ENCODE measurements around the gene CBY1. TPM values are rescaled to one million over a fixed set of nuclear protein-coding genes. Genes with fewer than 3 reads are reported as not detected.
A peak's percentile ranks its signal among the peaks of the same experiment; 100 is the strongest.

Gene CBY1
- total RNA-seq, 1 experiment from 2014 or later: 28.3 TPM

GRCh38 chr22:38684895-38685294 is 28.5 kb downstream of the CBY1 start:
- ChIA-PET POLR2A (interaction anchor here (0.7 to 1.8 kb wide), 2 partner anchors 9 to 13 kb away, joined by 4 to 5 read pairs; no protein-coding TSS in a partner anchor), CTCF (no interaction called here)
- H3K27ac Mint-ChIP-seq (ENCODE audit: unreplicated experiment): peak overlapping the region; percentile 33
- no peak for DNase-seq
- no peaks in the 10 kb centered on the region for H3K9me3 Mint-ChIP-seq (ENCODE audit: unreplicated experiment)
- peaks cover 11% of the 10 kb centered on the region for H3K36me3 ChIP-seq (ENCODE audit: control insufficient read depth, insufficient read depth, low read length)
- H3K9me3 ChIP-seq: peaks cover 3% of the 10 kb centered on the region; the same call in 1 of the 2 replicates
- H3K4me1 ChIP-seq: no peaks in the 10 kb centered on the region
- H3K27me3 Mint-ChIP-seq (ENCODE audit: insufficient read depth, unreplicated experiment): no peaks in the 10 kb centered on the region
- H3K4me3 Mint-ChIP-seq (ENCODE audit: unreplicated experiment): no peak overlapping the region
- peaks cover 81% of the 10 kb centered on the region for H3K36me3 Mint-ChIP-seq (ENCODE audit: insufficient read depth, unreplicated experiment)
- no peak overlapping the region for H3K4me3 ChIP-seq (ENCODE audit: low read depth, low read length)
- intact Hi-C loops (cut with micrococcal nuclease; ENCODE audit: unreplicated experiment): no loop called here
- no peak for TF ChIP-seq CTCF (IDR thresholded peaks at IDR 0.05; ENCODE audit: insufficient read depth in 1 of 2, low read depth in 1 of 2, low read length in 1 of 2, severe bottlenecking in 1 of 2, unreplicated experiment in 1 of 2)
- BruUV-seq (replicated peaks): no TSS peak
- H3K4me1 Mint-ChIP-seq (ENCODE audit: low read depth, unreplicated experiment): no peaks in the 10 kb centered on the region
- H3K27me3 ChIP-seq (replicated peaks; ENCODE audit: control insufficient read depth, insufficient read depth, low read length): no peaks in the 10 kb centered on the region

- H3K4me1 Mint-ChIP-seq (ENCODE audit: low read depth, unreplicated experiment): no peaks in the 10 kb centered on the region
- ChIA-PET CTCF (no interaction called here), POLR2A (no interaction called here)
- H3K27me3 ChIP-seq (replicated peaks; ENCODE audit: control insufficient read depth, insufficient read depth, low read length): no peaks in the 10 kb centered on the region
- no peak for TF ChIP-seq CTCF (IDR thresholded peaks at IDR 0.05; ENCODE audit: insufficient read depth in 1 of 2, low read depth in 1 of 2, low read length in 1 of 2, severe bottlenecking in 1 of 2, unreplicated experiment in 1 of 2)
- no peaks in the 10 kb centered on the region for H3K27me3 Mint-ChIP-seq (ENCODE audit: insufficient read depth, unreplicated experiment)
- intact Hi-C loops (cut with micrococcal nuclease; ENCODE audit: unreplicated experiment): no loop called here
- H3K36me3 ChIP-seq (ENCODE audit: control insufficient read depth, insufficient read depth, low read length): peaks cover 11% of the 10 kb centered on the region
- no TSS peak for BruUV-seq (replicated peaks)
- DNase-seq: no peak
- H3K27ac Mint-ChIP-seq (ENCODE audit: unreplicated experiment): peak overlapping the region; percentile 33
- no peak overlapping the region for H3K4me3 Mint-ChIP-seq (ENCODE audit: unreplicated experiment)
- no peaks in the 10 kb centered on the region for H3K4me1 ChIP-seq
- H3K36me3 Mint-ChIP-seq (ENCODE audit: insufficient read depth, unreplicated experiment): peaks cover 88% of the 10 kb centered on the region
- H3K9me3 Mint-ChIP-seq (ENCODE audit: unreplicated experiment): no peaks in the 10 kb centered on the region
- no peak overlapping the region for H3K4me3 ChIP-seq (ENCODE audit: low read depth, low read length)
- peaks cover 3% of the 10 kb centered on the region; the same call in 1 of the 2 replicates for H3K9me3 ChIP-seq
These were observed 29.3 kb downstream of the CBY1 start for GRCh38 chr22:38685761-38686160.

GRCh38 chr22:38689651-38690050 is 33.2 kb downstream of the CBY1 start:
- POLR2A ChIA-PET: no interaction called here
- Histone ChIP-seq H3K36me3 (ENCODE audit: control insufficient read depth, insufficient read depth, low read length) (peaks cover 8% of the 10 kb centered on the region; the same call in 1 of the 2 replicates), H3K9me3 (no peaks in the 10 kb centered on the region), H3K27me3 (replicated peaks; ENCODE audit: control insufficient read depth, insufficient read depth, low read length) (no peaks in the 10 kb centered on the region), H3K4me3 (ENCODE audit: low read depth, low read length) (no peak overlapping the region), H3K4me1 (peaks cover 18% of the 10 kb centered on the region)
- TF ChIP-seq CTCF (IDR thresholded peaks at IDR 0.05; ENCODE audit: insufficient read depth in 1 of 2, low read depth in 1 of 2, low read length in 1 of 2, severe bottlenecking in 1 of 2, unreplicated experiment in 1 of 2): no peak
- intact Hi-C loops (cut with micrococcal nuclease; ENCODE audit: unreplicated experiment): no loop called here
- no peak for DNase-seq
- no peaks in the 10 kb centered on the region for H3K27me3 Mint-ChIP-seq (ENCODE audit: insufficient read depth, unreplicated experiment)
- BruUV-seq (replicated peaks): no TSS peak
- CTCF ChIA-PET: no interaction called here
- H3K9me3 Mint-ChIP-seq (ENCODE audit: unreplicated experiment): no peaks in the 10 kb centered on the region
- H3K4me3 Mint-ChIP-seq (ENCODE audit: unreplicated experiment): no peak overlapping the region
- H3K27ac Mint-ChIP-seq (ENCODE audit: unreplicated experiment): no peak overlapping the region
- peaks cover 93% of the 10 kb centered on the region for H3K36me3 Mint-ChIP-seq (ENCODE audit: insufficient read depth, unreplicated experiment)
- peaks cover 16% of the 10 kb centered on the region for H3K4me1 Mint-ChIP-seq (ENCODE audit: low read depth, unreplicated experiment)
